NCI-H2107 treated with DMSO at 0.1 percent for 48 hours (cell line): ENCODE measurements around the gene NUPR2.
"Not testable (repeated sequence)": the region's sequence is repeated elsewhere in the genome, so short reads cannot be mapped to it uniquely, and the experiment has no call there.

Source experiments
- DNase-seq: peaks from one replicate; lab custom pipeline; 2025; ENCODE audit not compliant: unreplicated experiment; lab: John Stamatoyannopoulos, UW

The NUPR2 gene

GRCh38 chr7:56087445-56087844 lies 28.8 kb downstream of the NUPR2 start:
- DNase-seq, result no peak

- DNase-seq, result no peak
Observed at GRCh38 chr7:56086761-56087160, 29.5 kb downstream of the NUPR2 start.

- peak; percentile 82 for DNase-seq
Observed at GRCh38 chr7:56083150-56083785, 32.9 kb downstream of the NUPR2 start.

- no peak for DNase-seq
Observed at GRCh38 chr7:56081626-56082340, 34.4 kb downstream of the NUPR2 start.

GRCh38 chr7:56080726-56081435 lies 35.3 kb downstream of the NUPR2 start:
- not testable (repeated sequence) for DNase-seq

GRCh38 chr7:56079450-56080185 lies 36.6 kb downstream of the NUPR2 start:
- peak; percentile 71 for DNase-seq

- no peak for DNase-seq
Observed at GRCh38 chr7:56078196-56078595, 38.0 kb downstream of the NUPR2 start.

GRCh38 chr7:56077681-56078080 lies 38.5 kb downstream of the NUPR2 start:
- DNase-seq, result no peak

- peak; percentile 86 for DNase-seq
Observed at GRCh38 chr7:56074371-56074791, 41.8 kb downstream of the NUPR2 start.

GRCh38 chr7:56066376-56066775 lies 49.8 kb downstream of the NUPR2 start:
- not testable (repeated sequence) for DNase-seq
